Upper lobe of left lung (tissue), 4 donors: ENCODE results near the gene DTWD2.

Source experiments
- CTCF ChIP-seq, 6 experiments: fragments of 450-650 bp in 4 of 6; fragments of 200-600 bp in 2 of 6; sonication (generic) in 2 of 6; IDR thresholded peaks; one replicate each; pipeline ENCODE4 v1.5.1; 2016 to 2019; ENCODE audit warnings: antibody characterized with exemption in 6 of 6
- POLR2A ChIP-seq, 4 donors: fragments of 450-650 bp; IDR thresholded peaks; one replicate each; pipeline ENCODE4 v1.5.1; 2016 to 2017; ENCODE audit warnings: antibody characterized with exemption in 4 of 4, mild to moderate bottlenecking in 2 of 4

GRCh38 chr5:118990582-118990981, 2.2 kb upstream of the DTWD2 start:
- no peak for TF ChIP-seq CTCF (IDR thresholded peaks at IDR 0.05)
- TF ChIP-seq POLR2A (IDR thresholded peaks at IDR 0.05): no peak
